ENCODE measurements around the gene FBXO2. TPM values are rescaled to one million over a fixed set of nuclear protein-coding genes. Genes with fewer than 3 reads are reported as not detected.
A peak's percentile ranks its signal among the peaks of the same experiment; 100 is the strongest.

The FBXO2 gene
- total and polyA plus RNA-seq, 2 of the 4 experiments (the other 2 are of a cell fraction) = 0.36 to 1.7 TPM

DNA sequence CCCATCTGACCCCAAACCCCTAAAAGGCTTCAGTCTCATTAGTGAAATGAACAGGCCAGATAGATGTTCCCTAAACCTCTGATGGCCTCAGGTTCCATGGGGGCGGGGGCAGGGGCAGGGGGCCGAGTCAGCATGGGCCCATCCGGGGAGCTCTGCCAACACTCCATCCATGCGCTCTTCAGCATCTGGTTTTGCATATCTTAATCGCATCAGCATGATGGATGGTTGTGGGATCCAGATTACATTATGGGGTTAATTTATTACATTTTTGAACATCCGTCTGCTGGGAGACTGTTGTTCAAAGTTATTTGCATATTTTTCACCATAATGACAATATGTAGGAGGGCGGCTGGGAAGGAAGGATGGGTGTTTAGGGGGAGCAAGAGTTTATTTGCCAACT lies 29.8 kb upstream of the FBXO2 start:
- Histone ChIP-seq H3K14ac (replicated peaks; ENCODE audit: low read depth, low read length) (no peak overlapping the region), H3K23ac (ENCODE audit: low read depth, low read length) (no peak overlapping the region), H2AK5ac (ENCODE audit: low read depth, low read length) (no peak overlapping the region), H3K4me1 (ENCODE audit: control insufficient read depth, insufficient read depth, low read length) (peaks cover 3% of the 10 kb centered on the region), H2BK15ac (ENCODE audit: low read depth, low read length) (no peak overlapping the region), H3K27me3 (ENCODE audit: control insufficient read depth, insufficient read depth, low read length) (peaks cover 9% of the 10 kb centered on the region), H4K5ac (ENCODE audit: low read depth, low read length) (no peak overlapping the region), H3K9me3 (ENCODE audit: control insufficient read depth, insufficient read depth, low read length) (no peaks in the 10 kb centered on the region), H3K79me1 (ENCODE audit: low read depth in 1 of 2, low read length in 2 of 2) (peaks cover 3 to 17% of the 10 kb centered on the region in 2 experiments; a peak in 3 of 4 replicates), H3K4me3 (ENCODE audit: insufficient read depth, low read depth, low read length) (no peak overlapping the region), H3K18ac (ENCODE audit: low read depth, low read length) (no peak overlapping the region), H2BK120ac (ENCODE audit: low read depth, low read length) (no peak overlapping the region), H3K36me3 (ENCODE audit: control insufficient read depth, insufficient read depth, low read length) (no peaks in the 10 kb centered on the region; the same call in 1 of the 2 replicates), H3K9ac (ENCODE audit: low read depth, low read length) (no peak overlapping the region), H4K20me1 (ENCODE audit: insufficient read depth, low read length) (no peaks in the 10 kb centered on the region), H2AK9ac (replicated peaks; ENCODE audit: low read depth, low read length, poor library complexity) (peak overlapping the region; percentile 37), H3K9me1 (ENCODE audit: insufficient read depth, low read length) (0 out of 2 replicates have a peak, but pooled peaks cover 2% of the 10 kb centered on the region), H3K27ac (ENCODE audit: insufficient read depth, low read length) (no peak overlapping the region), H4K8ac (ENCODE audit: low read depth in 2 of 2, low read length in 2 of 2) (no peak overlapping the region), H4K91ac (ENCODE audit: insufficient read depth, low read depth, low read length) (no peak overlapping the region), H2BK5ac (ENCODE audit: low read depth, low read length, poor library complexity, severe bottlenecking) (no peak overlapping the region), H3K4ac (ENCODE audit: low read depth, low read length) (no peak overlapping the region), H2AFZ (replicated peaks; ENCODE audit: low read length, poor library complexity) (no peak overlapping the region), H3K56ac (ENCODE audit: extremely low read depth, insufficient read depth, low read length) (no peak overlapping the region), H3K4me2 (ENCODE audit: low read depth, low read length) (no peak overlapping the region), H2BK20ac (ENCODE audit: low read depth, low read length) (no peak overlapping the region)
- WGBS, 2 experiments (ENCODE audit: extremely low coverage in 2 of 2, insufficient read length in 1 of 2) = no CpG with 5 or more reads among the region's 7 CpGs
- intact Hi-C loops (cut with micrococcal nuclease) = loop anchor here (5.0 kb wide), 1 partner anchor 118 kb away; no protein-coding TSS in a partner anchor
- ChIA-PET CTCF (no interaction called here), POLR2A (ENCODE audit: unreplicated experiment) (interaction anchor here (0.6 kb wide), 1 partner anchor 513 kb away, joined by 11 read pairs; no protein-coding TSS in a partner anchor)
- dilution Hi-C loops (cut with HindIII; ENCODE audit: low sequenced_read_pairs, unreplicated experiment) = no loop called here
- ATAC-seq (ENCODE audit: low read depth) (no peak), DNase-seq (no peak)
- in situ Hi-C loops (cut with MboI; ENCODE audit: low sequenced_read_pairs) = no loop called here
- BruUV-seq (replicated peaks) = no TSS peak
- TF ChIP-seq NFE2L2 (IDR thresholded peaks at IDR 0.05; ENCODE audit: low read depth, low read length) (no peak), CEBPB (IDR thresholded peaks at IDR 0.05; ENCODE audit: low read depth, low read length) (no peak), BHLHE40 (IDR thresholded peaks at IDR 0.05; ENCODE audit: low read depth, low read length) (no peak), RAD21 (IDR thresholded peaks at IDR 0.05; ENCODE audit: low read length) (no peak), SMC3 (IDR thresholded peaks at IDR 0.05; ENCODE audit: low read depth, low read length) (no peak), FOS (IDR thresholded peaks at IDR 0.05; ENCODE audit: low read depth, low read length) (no peak), MAZ (IDR thresholded peaks at IDR 0.05; ENCODE audit: borderline replicate concordance, low read depth, low read length) (no peak), POLR2A (IDR thresholded peaks at IDR 0.05; ENCODE audit: low read depth, low read length) (no peak), MAFK (IDR thresholded peaks at IDR 0.05; ENCODE audit: low read depth, low read length) (no peak), RFX5 (IDR thresholded peaks at IDR 0.05; ENCODE audit: low read depth, low read length) (no peak)
- TF ChIP-seq, protein P1, sequence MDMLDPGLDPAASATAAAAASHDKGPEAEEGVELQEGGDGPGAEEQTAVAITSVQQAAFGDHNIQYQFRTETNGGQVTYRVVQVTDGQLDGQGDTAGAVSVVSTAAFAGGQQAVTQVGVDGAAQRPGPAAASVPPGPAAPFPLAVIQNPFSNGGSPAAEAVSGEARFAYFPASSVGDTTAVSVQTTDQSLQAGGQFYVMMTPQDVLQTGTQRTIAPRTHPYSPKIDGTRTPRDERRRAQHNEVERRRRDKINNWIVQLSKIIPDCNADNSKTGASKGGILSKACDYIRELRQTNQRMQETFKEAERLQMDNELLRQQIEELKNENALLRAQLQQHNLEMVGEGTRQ (IDR thresholded peaks at IDR 0.05; ENCODE audit: low read depth, low read length) = no peak
- TF ChIP-seq, protein P2, sequence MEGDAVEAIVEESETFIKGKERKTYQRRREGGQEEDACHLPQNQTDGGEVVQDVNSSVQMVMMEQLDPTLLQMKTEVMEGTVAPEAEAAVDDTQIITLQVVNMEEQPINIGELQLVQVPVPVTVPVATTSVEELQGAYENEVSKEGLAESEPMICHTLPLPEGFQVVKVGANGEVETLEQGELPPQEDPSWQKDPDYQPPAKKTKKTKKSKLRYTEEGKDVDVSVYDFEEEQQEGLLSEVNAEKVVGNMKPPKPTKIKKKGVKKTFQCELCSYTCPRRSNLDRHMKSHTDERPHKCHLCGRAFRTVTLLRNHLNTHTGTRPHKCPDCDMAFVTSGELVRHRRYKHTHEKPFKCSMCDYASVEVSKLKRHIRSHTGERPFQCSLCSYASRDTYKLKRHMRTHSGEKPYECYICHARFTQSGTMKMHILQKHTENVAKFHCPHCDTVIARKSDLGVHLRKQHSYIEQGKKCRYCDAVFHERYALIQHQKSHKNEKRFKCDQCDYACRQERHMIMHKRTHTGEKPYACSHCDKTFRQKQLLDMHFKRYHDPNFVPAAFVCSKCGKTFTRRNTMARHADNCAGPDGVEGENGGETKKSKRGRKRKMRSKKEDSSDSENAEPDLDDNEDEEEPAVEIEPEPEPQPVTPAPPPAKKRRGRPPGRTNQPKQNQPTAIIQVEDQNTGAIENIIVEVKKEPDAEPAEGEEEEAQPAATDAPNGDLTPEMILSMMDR (conservative IDR thresholded peaks at IDR 0.05; ENCODE audit: low read depth, low read length) = no peak

Measured in IMR-90 (cell line).